HepG2 (cell line): ENCODE results near the gene PARP1. TPM values are rescaled to one million over a fixed set of nuclear protein-coding genes. Genes with fewer than 3 reads are reported as not detected.

Experiments
- ATAC-seq: fragments of 200-7000 bp; cut with Tn5 transposase; 3 replicates; pipeline ENCODE4 v1.9.1; 2020; ENCODE audit warnings: mild to moderate bottlenecking, moderate library complexity
- BruUV-seq: library from RNA; stranded (reverse); fragments of 400-500 nt; replicated peaks from 2 replicates; lab custom pipeline; 2021; lab: Mats Ljungman, UMichigan
- CTCF ChIA-PET: fragments of 300-600 bp; formaldehyde crosslinking; extraction: SDS; loops from one replicate; lab custom pipeline; 2021; ENCODE audit warnings: low total read pairs, inconsistent platforms, low intra/inter-chr PET ratio; lab: Yijun Ruan, JAX
- POLR2A ChIA-PET: fragments of 350-600 bp; sonication (Branson Sonifier 250); formaldehyde crosslinking; loops from one replicate; lab custom pipeline; 2020; ENCODE audit warnings: antibody characterized with exemption, inconsistent platforms; lab: Yijun Ruan, JAX
- DNase-seq: peaks from one replicate; pipeline ENCODE4 v3.0.0-alpha.2; 2015; ENCODE audit warnings: low spot score
- FAIRE-seq: peaks from 3 replicates; lab custom pipeline; 2011; peaks lifted over from hg19 to GRCh38; lab: Jason Lieb, UNC
- H2AFZ ChIP-seq: one replicate; pipeline ENCODE4 v1.6.1; 2011; ENCODE audit warnings: low read length, inconsistent platforms
- H3K27ac ChIP-seq: fragments of 300-600 bp; 3 replicates; pipeline ENCODE4 v1.8.0; 2011; ENCODE audit warnings: mixed run types, mild to moderate bottlenecking, mixed read lengths, low read length, inconsistent platforms; ENCODE audit not compliant: insufficient read depth; ENCODE audit errors: extremely low read length
- H3K27me3 ChIP-seq, 2 experiments: fragments of 200-600 bp in 1 of 2; 2 replicates in 1 of 2; 3 replicates in 1 of 2; pipeline versions ENCODE4 v1.6.0 to v1.8.0; 2011; ENCODE audit warnings: low read length in 2 of 2, mild to moderate bottlenecking in 2 of 2, moderate library complexity in 2 of 2, inconsistent platforms in 1 of 2; ENCODE audit not compliant: insufficient read depth in 2 of 2, control insufficient read depth in 1 of 2
- H3K36me3 ChIP-seq, 2 experiments: fragments of 200-600 bp in 1 of 2; replicated peaks in 1 of 2; 2 replicates in 1 of 2; 3 replicates in 1 of 2; pipeline versions ENCODE4 v1.5.1 to v1.8.0; 2011; ENCODE audit warnings: low read length in 2 of 2, inconsistent platforms in 1 of 2; ENCODE audit not compliant: insufficient read depth in 2 of 2, control insufficient read depth in 1 of 2
- H3K4me1 ChIP-seq: 2 replicates; pipeline ENCODE4 v1.5.1; 2012; ENCODE audit warnings: low read length, inconsistent platforms; ENCODE audit not compliant: insufficient read depth
- H3K4me2 ChIP-seq: 2 replicates; pipeline ENCODE4 v1.6.0; 2011; ENCODE audit warnings: low read depth, low read length, inconsistent platforms
- H3K4me3 ChIP-seq, 3 experiments: fragments of 200-600 bp in 1 of 3; sonication (generic), shearing (Covaris generic) in 1 of 3; replicated peaks in 1 of 3; 2 replicates each; pipeline ENCODE4 v1.5.1; 2011 to 2016; ENCODE audit warnings: low read length in 3 of 3, inconsistent platforms in 2 of 3, low read depth in 2 of 3, mild to moderate bottlenecking in 2 of 3, control low read depth in 1 of 3, mixed read lengths in 1 of 3; ENCODE audit not compliant: insufficient read depth in 1 of 3
- H3K79me2 ChIP-seq: one replicate; pipeline ENCODE4 v1.6.1; 2011; ENCODE audit warnings: low read length, inconsistent platforms; ENCODE audit not compliant: insufficient read depth
- H3K9ac ChIP-seq: 2 replicates; pipeline ENCODE4 v1.6.0; 2011; ENCODE audit warnings: mild to moderate bottlenecking, low read depth, low read length, inconsistent platforms; ENCODE audit not compliant: insufficient read depth
- H3K9me3 ChIP-seq: 2 replicates; pipeline ENCODE4 v1.5.1; 2012; ENCODE audit warnings: mild to moderate bottlenecking, low read length
- H4K20me1 ChIP-seq: 2 replicates; pipeline ENCODE4 v1.6.0; 2011; ENCODE audit warnings: inconsistent platforms, mild to moderate bottlenecking, low read length, moderate library complexity; ENCODE audit not compliant: insufficient read depth
- NFATC3 ChIP-seq: sonication (generic); formaldehyde crosslinking; IDR thresholded peaks from 2 replicates; pipeline ENCODE4 v1.5.1; 2020; ENCODE audit warnings: mild to moderate bottlenecking, missing genetic modification reagents
- PRMT3 ChIP-seq: sonication (generic); formaldehyde crosslinking; IDR thresholded peaks from 2 replicates; pipeline ENCODE4 v1.8.1; 2022; ENCODE audit warnings: low read depth, mild to moderate bottlenecking, moderate library complexity, missing genetic modification reagents, borderline replicate concordance
- ZNF33A ChIP-seq: sonication (generic); formaldehyde crosslinking; IDR thresholded peaks from 2 replicates; pipeline ENCODE4 v1.5.1; 2020; ENCODE audit warnings: missing genetic modification reagents, mild to moderate bottlenecking, moderate library complexity, borderline replicate concordance
- ZNF441 ChIP-seq: sonication (generic); formaldehyde crosslinking; IDR thresholded peaks from 2 replicates; pipeline ENCODE4 v1.7.0; 2021; ENCODE audit warnings: missing genetic modification reagents, borderline replicate concordance
- WGBS: methylation state at CpG from one replicate; pipeline ENCODE4 v1.1.6; 2017; ENCODE audit warnings: low lambda C conversion rate; 5-methylcytosine and 5-hydroxymethylcytosine counted together
- in situ Hi-C: cut with HindIII; loops from 2 replicates; pipeline ENCODE4 v1.10.0; 2017; ENCODE audit warnings: low pct_unique_long_range_greater_than_20kb; ENCODE audit not compliant: extremely low pct_ligation_motif_present
- intact Hi-C: fragments of 100-400 bp; cut with micrococcal nuclease; formaldehyde crosslinking; loops from one replicate; pipeline ENCODE4 v1.10.0; 2022; ENCODE audit not compliant: unreplicated experiment
- polyA plus RNA-seq, 8 experiments: library from polyadenylated mRNA; depleted of rRNA in 3 of 8; stranded (reverse) in 7 of 8; unstranded in 1 of 8; fragments of >200 nt; fragmentation: Illumina TruSeq in 4 of 8; extraction: Trizol in 4 of 8; gene quantifications; 2 replicates each; pipeline versions ENCODE4 v1.2.1 to v1.2.3, GENCODE V29; 2011 to 2016; ENCODE audit warnings: low read depth in 4 of 8, missing spikeins in 1 of 8, mixed read lengths in 1 of 8; ENCODE audit not compliant: insufficient read depth in 1 of 8
- total RNA-seq, 5 experiments: library from RNA; depleted of rRNA; stranded (reverse); fragments of >200 nt; fragmentation: Illumina TruSeq; extraction: Trizol; gene quantifications; 2 replicates each; pipeline ENCODE4 v1.2.3, GENCODE V29; 2016; ENCODE audit warnings: low read depth in 1 of 5
- TF ChIP-seq, protein P1 (sequence below): sonication (generic); formaldehyde crosslinking; IDR thresholded peaks from 2 replicates; pipeline ENCODE4 v1.5.0; 2020; ENCODE audit warnings: mild to moderate bottlenecking, missing genetic modification reagents, borderline replicate concordance
- TF ChIP-seq, protein P2 (sequence below): sonication (generic); formaldehyde crosslinking; conservative IDR thresholded peaks from 2 replicates; pipeline ENCODE4 v1.8.1; 2023; ENCODE audit warnings: missing genetic modification reagents

PARP1 gene
- total and polyA plus RNA-seq, 2 of the 13 experiments (the other 11 are each of a cell fraction or from before 2014, with no cell fraction given) = 50.1 to 85.2 TPM

GRCh38 chr1:226454349-226454748, 46.5 kb upstream of the PARP1 start:
- Histone ChIP-seq H3K27me3 (peaks cover 0 to 4% of the 10 kb centered on the region in 2 experiments; a peak in 1 of 5 replicates), H4K20me1 (no peaks in the 10 kb centered on the region), H3K36me3 (no peaks in the 10 kb centered on the region), H3K9me3 (no peaks in the 10 kb centered on the region), H3K27ac (no peak overlapping the region), H3K79me2 (no peaks in the 10 kb centered on the region), H2AFZ (no peak overlapping the region), H3K4me2 (no peak overlapping the region), H3K4me3 (no peak overlapping the region), H3K9ac (no peak overlapping the region), H3K4me1 (no peaks in the 10 kb centered on the region)
- intact Hi-C loops = no loop called here
- 50% methylated on average over 2 of the region's 2 CpGs for WGBS
- no peak for TF ChIP-seq ZNF441 (CRISPR knock-in tag)
- TF ChIP-seq NFATC3 (CRISPR knock-in tag) = no peak
- ATAC-seq = no peak
- no peak for FAIRE-seq
- ChIA-PET CTCF (no interaction called here), POLR2A (no interaction called here)
- in situ Hi-C loops = no loop called here
- BruUV-seq = no TSS peak
- no peak for DNase-seq

GRCh38 chr1:226453015-226453704, 45.3 kb upstream of the PARP1 start:
- TF ChIP-seq, protein P1, sequence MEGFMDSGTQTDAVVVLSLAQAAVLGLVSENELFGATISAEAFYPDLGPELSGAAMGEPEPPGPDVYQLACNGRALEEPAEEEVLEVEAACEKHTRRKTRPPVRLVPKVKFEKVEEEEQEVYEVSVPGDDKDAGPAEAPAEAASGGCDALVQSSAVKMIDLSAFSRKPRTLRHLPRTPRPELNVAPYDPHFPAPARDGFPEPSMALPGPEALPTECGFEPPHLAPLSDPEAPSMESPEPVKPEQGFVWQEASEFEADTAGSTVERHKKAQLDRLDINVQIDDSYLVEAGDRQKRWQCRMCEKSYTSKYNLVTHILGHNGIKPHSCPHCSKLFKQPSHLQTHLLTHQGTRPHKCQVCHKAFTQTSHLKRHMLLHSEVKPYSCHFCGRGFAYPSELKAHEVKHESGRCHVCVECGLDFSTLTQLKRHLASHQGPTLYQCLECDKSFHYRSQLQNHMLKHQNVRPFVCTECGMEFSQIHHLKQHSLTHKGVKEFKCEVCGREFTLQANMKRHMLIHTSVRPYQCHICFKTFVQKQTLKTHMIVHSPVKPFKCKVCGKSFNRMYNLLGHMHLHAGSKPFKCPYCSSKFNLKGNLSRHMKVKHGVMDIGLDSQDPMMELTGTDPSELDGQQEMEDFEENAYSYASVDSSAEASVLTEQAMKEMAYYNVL (CRISPR knock-in tag) = no peak
- no peak for TF ChIP-seq PRMT3
- TF ChIP-seq, protein P2, sequence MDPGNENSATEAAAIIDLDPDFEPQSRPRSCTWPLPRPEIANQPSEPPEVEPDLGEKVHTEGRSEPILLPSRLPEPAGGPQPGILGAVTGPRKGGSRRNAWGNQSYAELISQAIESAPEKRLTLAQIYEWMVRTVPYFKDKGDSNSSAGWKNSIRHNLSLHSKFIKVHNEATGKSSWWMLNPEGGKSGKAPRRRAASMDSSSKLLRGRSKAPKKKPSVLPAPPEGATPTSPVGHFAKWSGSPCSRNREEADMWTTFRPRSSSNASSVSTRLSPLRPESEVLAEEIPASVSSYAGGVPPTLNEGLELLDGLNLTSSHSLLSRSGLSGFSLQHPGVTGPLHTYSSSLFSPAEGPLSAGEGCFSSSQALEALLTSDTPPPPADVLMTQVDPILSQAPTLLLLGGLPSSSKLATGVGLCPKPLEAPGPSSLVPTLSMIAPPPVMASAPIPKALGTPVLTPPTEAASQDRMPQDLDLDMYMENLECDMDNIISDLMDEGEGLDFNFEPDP (CRISPR knock-in tag) = no peak
- TF ChIP-seq ZNF33A (CRISPR knock-in tag) = no peak
- TF ChIP-seq, all 625 proteins: peak for 0
- FAIRE-seq = no peak
- Histone ChIP-seq H3K27me3 (peaks cover 0 to 4% of the 10 kb centered on the region in 2 experiments; a peak in 1 of 5 replicates), H3K4me2 (no peak overlapping the region), H4K20me1 (no peaks in the 10 kb centered on the region), H3K9ac (no peak overlapping the region), H3K4me3 (no peak overlapping the region), H3K27ac (no peak overlapping the region), H2AFZ (no peak overlapping the region), H3K9me3 (no peaks in the 10 kb centered on the region), H3K4me1 (no peaks in the 10 kb centered on the region), H3K79me2 (no peaks in the 10 kb centered on the region), H3K36me3 (no peaks in the 10 kb centered on the region)
- no peak for ATAC-seq
- no TSS peak for BruUV-seq
- CTCF ChIA-PET = no interaction called here
- no peak for DNase-seq
- intact Hi-C loops (no loop called here), in situ Hi-C loops (no loop called here)
- POLR2A ChIA-PET = no interaction called here
- WGBS = 49% methylated on average over 6 of the region's 7 CpGs
